ENCODE measurements around the gene TUBA4A. TPM values are rescaled to one million over a fixed set of nuclear protein-coding genes. Genes with fewer than 3 reads are reported as not detected.

TUBA4A gene
- total and polyA plus RNA-seq, 9 donors, result 7.9 to 53.6 (median 16.5) TPM

DNA sequence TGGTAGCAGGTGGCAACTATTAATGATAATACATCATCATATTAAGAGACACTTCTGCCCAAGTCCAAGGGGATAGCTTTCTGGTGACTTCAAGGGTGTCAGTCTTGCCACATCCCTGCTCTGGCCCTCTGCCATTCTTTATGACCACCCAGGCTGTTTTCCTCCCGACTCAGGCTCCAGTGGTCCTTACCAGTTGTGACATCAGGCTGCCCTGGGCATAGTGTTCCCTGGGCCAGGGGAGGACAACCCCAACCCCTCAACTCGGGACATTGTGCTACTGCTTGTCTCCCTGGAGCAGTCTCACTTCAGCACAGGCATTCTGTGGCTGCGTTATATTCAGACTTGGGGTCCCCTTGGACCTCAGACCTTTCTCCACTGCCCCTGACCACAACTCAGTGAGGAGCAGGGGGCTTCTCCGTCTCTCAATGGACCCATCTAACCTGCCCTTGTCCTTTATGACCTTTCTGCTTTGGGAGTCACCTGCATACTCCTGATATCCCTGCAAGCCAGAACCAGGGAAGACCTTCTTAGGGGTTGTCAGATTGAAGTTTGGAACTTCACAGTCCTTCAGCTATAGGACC lies 38.3 kb upstream of the TUBA4A start:
- H3K4me1 ChIP-seq (ENCODE audit: insufficient read depth), result peaks cover 8% of the 10 kb centered on the region
- H3K4me3 ChIP-seq, result no peak overlapping the region
- no peaks in the 10 kb centered on the region for H3K27me3 ChIP-seq
- H3K9me3 ChIP-seq, result no peaks in the 10 kb centered on the region
- H3K36me3 ChIP-seq, result no peaks in the 10 kb centered on the region
- intact Hi-C loops (cut with DNase I), result loop anchor here in 3 of 4 donors (5.0 to 10.0 kb wide), 3 partner anchors 47 to 125 kb away; partner anchors contain the start of genes CNPPD1 (in 2 of the 3), RETREG2 (in 2 of the 3), GLB1L (in 1 of the 3) and STK16 (in 1 of the 3)
- 67 to 75% (median 70%) methylated on average over 4 of the region's 4 CpGs for WGBS, 3 donors
- no peak for TF ChIP-seq POLR2A (IDR thresholded peaks at IDR 0.05)
- no peak for TF ChIP-seq EP300 (IDR thresholded peaks at IDR 0.05)
- TF ChIP-seq, protein P1, sequence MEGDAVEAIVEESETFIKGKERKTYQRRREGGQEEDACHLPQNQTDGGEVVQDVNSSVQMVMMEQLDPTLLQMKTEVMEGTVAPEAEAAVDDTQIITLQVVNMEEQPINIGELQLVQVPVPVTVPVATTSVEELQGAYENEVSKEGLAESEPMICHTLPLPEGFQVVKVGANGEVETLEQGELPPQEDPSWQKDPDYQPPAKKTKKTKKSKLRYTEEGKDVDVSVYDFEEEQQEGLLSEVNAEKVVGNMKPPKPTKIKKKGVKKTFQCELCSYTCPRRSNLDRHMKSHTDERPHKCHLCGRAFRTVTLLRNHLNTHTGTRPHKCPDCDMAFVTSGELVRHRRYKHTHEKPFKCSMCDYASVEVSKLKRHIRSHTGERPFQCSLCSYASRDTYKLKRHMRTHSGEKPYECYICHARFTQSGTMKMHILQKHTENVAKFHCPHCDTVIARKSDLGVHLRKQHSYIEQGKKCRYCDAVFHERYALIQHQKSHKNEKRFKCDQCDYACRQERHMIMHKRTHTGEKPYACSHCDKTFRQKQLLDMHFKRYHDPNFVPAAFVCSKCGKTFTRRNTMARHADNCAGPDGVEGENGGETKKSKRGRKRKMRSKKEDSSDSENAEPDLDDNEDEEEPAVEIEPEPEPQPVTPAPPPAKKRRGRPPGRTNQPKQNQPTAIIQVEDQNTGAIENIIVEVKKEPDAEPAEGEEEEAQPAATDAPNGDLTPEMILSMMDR (IDR thresholded peaks at IDR 0.05), result no peak
- no peak for DNase-seq
- no peak overlapping the region for H3K27ac ChIP-seq

DNA sequence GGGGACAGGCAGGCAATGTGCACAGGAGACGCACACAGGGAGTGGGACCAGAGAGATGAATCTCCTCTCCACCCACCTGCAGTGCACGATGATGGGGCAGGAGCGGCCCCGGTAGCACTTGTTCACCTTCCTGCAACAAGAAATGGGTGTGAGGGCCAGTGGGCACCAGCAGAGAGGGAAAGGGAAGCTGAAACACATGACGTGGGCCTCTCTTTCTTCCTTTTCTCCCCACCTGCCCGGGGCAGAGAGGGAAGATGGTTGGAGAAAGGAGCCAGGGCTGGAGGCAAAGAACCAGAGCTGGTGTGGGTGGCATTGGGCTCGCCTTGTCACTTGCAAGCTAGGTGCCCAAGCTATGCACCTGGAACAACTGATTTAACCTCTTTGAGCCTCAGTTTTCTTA lies 37.7 kb upstream of the TUBA4A start:
- no peak overlapping the region for H3K4me3 ChIP-seq
- no peak overlapping the region for H3K27ac ChIP-seq
- intact Hi-C loops (cut with DNase I), result loop anchor here in 3 of 4 donors (5.0 to 10.0 kb wide), 3 partner anchors 47 to 124 kb away; partner anchors contain the start of genes CNPPD1 (in 2 of the 3), RETREG2 (in 2 of the 3), GLB1L (in 1 of the 3) and STK16 (in 1 of the 3)
- peaks cover 10% of the 10 kb centered on the region for H3K4me1 ChIP-seq (ENCODE audit: insufficient read depth)
- TF ChIP-seq, protein P1 (IDR thresholded peaks at IDR 0.05), result no peak
- no peak for TF ChIP-seq POLR2A (IDR thresholded peaks at IDR 0.05)
- TF ChIP-seq EP300 (IDR thresholded peaks at IDR 0.05), result no peak
- 89 to 94% (median 92%) methylated on average over 7 of the region's 7 CpGs for WGBS, 3 donors
- DNase-seq, result peak in 1 of 5 donors; percentile 15
- no peaks in the 10 kb centered on the region for H3K36me3 ChIP-seq
- H3K27me3 ChIP-seq, result no peaks in the 10 kb centered on the region
- H3K9me3 ChIP-seq, result no peaks in the 10 kb centered on the region

DNA sequence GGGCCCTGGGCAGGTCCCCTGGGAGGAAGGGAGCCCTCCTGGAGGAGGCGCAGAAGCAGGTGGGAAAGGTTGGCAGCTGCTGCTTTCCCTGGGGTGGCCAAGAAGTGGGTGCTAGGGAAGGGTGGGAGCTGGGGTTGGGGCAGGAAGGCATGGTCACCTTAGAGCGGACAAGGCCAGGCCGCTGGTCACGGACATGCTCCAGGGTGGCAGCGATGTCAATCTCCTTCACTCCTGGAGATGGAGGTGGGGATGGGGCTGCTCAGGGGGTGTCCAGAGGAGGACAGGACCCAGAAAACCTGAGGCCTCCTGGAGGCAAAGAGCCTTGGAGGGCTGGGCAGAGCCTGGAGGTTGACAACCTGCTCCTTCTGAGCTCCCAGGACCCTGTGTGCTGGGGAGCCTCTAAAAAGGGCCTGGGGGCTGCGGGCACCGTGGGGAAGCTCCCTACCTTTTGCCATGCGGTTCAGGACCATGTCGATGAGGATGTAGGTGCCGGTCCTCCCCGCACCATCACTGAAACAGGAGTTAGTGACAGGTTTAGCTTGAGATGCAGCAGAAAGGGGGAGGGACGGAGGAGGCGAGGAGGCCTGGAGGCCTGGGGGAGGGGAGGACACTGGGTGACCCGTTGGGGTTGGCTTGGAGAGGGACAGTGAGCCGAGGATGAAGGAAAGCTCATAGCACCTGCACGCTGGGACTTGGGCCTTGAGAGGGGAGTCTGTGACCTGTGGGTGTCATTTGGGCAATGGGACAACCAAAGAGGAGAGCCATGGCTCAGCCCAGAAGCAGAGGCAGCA lies 36.9 kb upstream of the TUBA4A start:
- no peak overlapping the region for H3K4me3 ChIP-seq
- peaks cover 13% of the 10 kb centered on the region for H3K4me1 ChIP-seq (ENCODE audit: insufficient read depth)
- TF ChIP-seq EP300 (IDR thresholded peaks at IDR 0.05) (no peak), POLR2A (IDR thresholded peaks at IDR 0.05) (no peak)
- TF ChIP-seq, protein P1 (IDR thresholded peaks at IDR 0.05), result no peak
- peak in 2 of 5 donors; percentile 40 to 44 for DNase-seq
- no peaks in the 10 kb centered on the region for H3K36me3 ChIP-seq
- intact Hi-C loops (cut with DNase I), result loop anchor here in 3 of 4 donors (5.0 to 10.0 kb wide), 3 partner anchors 46 to 123 kb away; partner anchors contain the start of genes CNPPD1 (in 2 of the 3), RETREG2 (in 2 of the 3), GLB1L (in 1 of the 3) and STK16 (in 1 of the 3)
- WGBS, 3 donors, result 83 to 87% (median 86%) methylated on average over 16 of the region's 16 CpGs
- H3K27ac ChIP-seq, result peak overlapping the region; percentile 85 to 93
- H3K27me3 ChIP-seq, result no peaks in the 10 kb centered on the region
- no peaks in the 10 kb centered on the region for H3K9me3 ChIP-seq

DNA sequence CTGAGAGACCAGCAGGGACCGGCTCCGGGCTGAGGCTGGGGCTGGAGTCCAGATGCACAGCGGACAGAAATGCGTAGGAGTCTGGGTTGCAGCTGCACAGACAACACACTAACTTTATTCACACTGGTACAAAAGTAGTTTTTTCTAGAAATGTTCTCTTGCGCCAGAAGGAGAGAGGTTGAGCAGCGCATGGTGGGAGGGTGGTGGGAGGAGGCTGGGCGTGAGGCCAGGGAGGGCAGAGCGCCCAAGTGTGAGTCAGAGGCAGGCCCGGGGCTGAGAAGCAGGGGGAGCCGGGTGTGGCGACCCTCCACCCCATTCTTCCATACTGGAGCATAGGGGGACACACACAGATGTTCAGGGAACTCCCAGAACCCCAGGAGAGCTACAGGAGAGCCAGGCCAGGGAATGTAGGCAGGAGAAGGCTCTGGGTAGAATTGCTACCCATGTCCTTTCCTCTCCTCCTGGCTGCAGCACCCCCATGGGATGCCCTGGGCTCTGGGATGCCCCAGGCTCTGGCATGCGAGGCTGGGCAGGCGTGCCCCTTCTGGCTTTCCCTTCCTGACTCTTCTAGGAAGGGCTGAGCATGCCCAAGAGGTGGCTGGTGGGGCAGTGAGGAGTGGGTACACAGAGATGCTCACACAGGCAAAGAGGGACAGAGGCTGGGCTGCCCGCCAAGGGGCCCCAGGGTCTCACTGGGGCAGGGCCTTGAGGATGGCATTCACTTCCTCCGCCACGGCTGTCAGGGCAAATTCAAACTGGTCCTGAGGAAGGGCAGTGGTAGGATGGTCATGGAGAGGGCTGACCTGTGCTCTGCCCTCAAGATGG lies 36.0 kb upstream of the TUBA4A start:
- H3K27me3 ChIP-seq, result no peaks in the 10 kb centered on the region
- WGBS, 3 donors, result 15 to 27% (median 16%) methylated on average over 15 to 16 of the region's 16 CpGs
- H3K36me3 ChIP-seq, result no peaks in the 10 kb centered on the region
- H3K4me1 ChIP-seq (ENCODE audit: insufficient read depth), result peaks cover 11% of the 10 kb centered on the region
- no peak overlapping the region for H3K4me3 ChIP-seq
- DNase-seq, result peak; percentile 91 to 98 (median 93)
- no peaks in the 10 kb centered on the region for H3K9me3 ChIP-seq
- intact Hi-C loops (cut with DNase I), result loop anchor here in 3 of 4 donors (5.0 to 10.0 kb wide), 3 partner anchors 45 to 122 kb away; partner anchors contain the start of genes CNPPD1 (in 2 of the 3), RETREG2 (in 2 of the 3), GLB1L (in 1 of the 3) and STK16 (in 1 of the 3)
- peak overlapping the region; percentile 85 to 93 for H3K27ac ChIP-seq
- TF ChIP-seq, protein P1 (IDR thresholded peaks at IDR 0.05), result peak in 1 of 3 donors; percentile 9
- no peak for TF ChIP-seq POLR2A (IDR thresholded peaks at IDR 0.05)
